ENCODE results near the gene DOCK10. TPM values are rescaled to one million over a fixed set of nuclear protein-coding genes. Genes with fewer than 3 reads are reported as not detected.

The DOCK10 gene
- total RNA-seq, 4 donors from 2014 or later = 11.9 to 42.0 (median 17.9) TPM

- no peak for DNase-seq (ENCODE audit: low spot score)
- TF ChIP-seq CTCF (IDR thresholded peaks at IDR 0.05) = no peak
- no peak for ATAC-seq (ENCODE audit: low FRiP score)
Observed at GRCh38 chr2:224833986-224834385, 208.3 kb downstream of the DOCK10 start.

GRCh38 chr2:224832207-224832606 lies 210.1 kb downstream of the DOCK10 start:
- ATAC-seq (ENCODE audit: low FRiP score) (no peak), DNase-seq (ENCODE audit: low spot score) (no peak)
- no peak for TF ChIP-seq CTCF (IDR thresholded peaks at IDR 0.05)

- no peak for DNase-seq (ENCODE audit: low spot score)
- no peak for TF ChIP-seq CTCF (IDR thresholded peaks at IDR 0.05)
- no peak for ATAC-seq (ENCODE audit: low FRiP score)
Observed at GRCh38 chr2:224831530-224831929, 210.7 kb downstream of the DOCK10 start.

- DNase-seq (ENCODE audit: low spot score) = no peak
- no peak for TF ChIP-seq CTCF (IDR thresholded peaks at IDR 0.05)
- no peak for ATAC-seq (ENCODE audit: low FRiP score)
Observed at GRCh38 chr2:224820283-224820991, 221.8 kb downstream of the DOCK10 start.

GRCh38 chr2:224819075-224819474 lies 223.2 kb downstream of the DOCK10 start:
- no peak for ATAC-seq (ENCODE audit: low FRiP score)

GRCh38 chr2:224817676-224818075 lies 224.6 kb downstream of the DOCK10 start:
- no peak for TF ChIP-seq CTCF (IDR thresholded peaks at IDR 0.05)
- DNase-seq (ENCODE audit: low spot score) = no peak
- ATAC-seq (ENCODE audit: low FRiP score) = no peak

More at GRCh38 chr2:224819075-224819474, 223.2 kb downstream of the DOCK10 start:
- DNase-seq (ENCODE audit: low spot score) = no peak
- TF ChIP-seq CTCF (IDR thresholded peaks at IDR 0.05) = no peak

GRCh38 chr2:224816816-224817215 lies 225.5 kb downstream of the DOCK10 start:
- no peak for TF ChIP-seq CTCF (IDR thresholded peaks at IDR 0.05)
- DNase-seq (ENCODE audit: low spot score) = no peak
- ATAC-seq (ENCODE audit: low FRiP score) = peak; percentile 44
